ENCODE results near the gene LRIT3. TPM values are rescaled to one million over a fixed set of nuclear protein-coding genes. Genes with fewer than 3 reads are reported as not detected.

The LRIT3 gene
- total and polyA plus RNA-seq, 2 of the 8 experiments (the other 6 are each of a cell fraction or from before 2014, with no cell fraction given) = 0.11 TPM; not detected in 1

GRCh38 chr4:109820563-109820962, 27.3 kb upstream of the LRIT3 start (continued):
- TF ChIP-seq CHD7 (IDR thresholded peaks at IDR 0.05; ENCODE audit: insufficient replicate concordance, low read length) (no peak), SAP30 (IDR thresholded peaks at IDR 0.05; ENCODE audit: insufficient read depth, insufficient replicate concordance, low read length) (no peak), YY1 (IDR thresholded peaks at IDR 0.05; ENCODE audit: low read depth, low read length) (no peak), MAX (IDR thresholded peaks at IDR 0.05) (no peak), ATF2 (IDR thresholded peaks at IDR 0.05; ENCODE audit: low read length) (no peak), HDAC2 (IDR thresholded peaks at IDR 0.05; ENCODE audit: borderline replicate concordance in 1 of 2, low read depth in 2 of 2, low read length in 2 of 2) (no peak), JUN (IDR thresholded peaks at IDR 0.05; ENCODE audit: low read depth, low read length) (no peak), NANOG (IDR thresholded peaks at IDR 0.05; ENCODE audit: insufficient read depth, low read depth, low read length, poor library complexity, severe bottlenecking) (no peak), SRF (IDR thresholded peaks at IDR 0.05; ENCODE audit: low read depth, low read length) (no peak)

Measured in H1 (cell line).